NCI-H2081 (cell line): Measurements from ENCODE around the gene KRTAP10-10.
"Not testable (repeated sequence)": the region's sequence is repeated elsewhere in the genome, so short reads cannot be mapped to it uniquely, and the experiment has no call there.

Source experiments
- DNase-seq, 2 experiments: peaks; one replicate each; lab custom pipeline; 2025; lab: John Stamatoyannopoulos, UW

The KRTAP10-10 gene

GRCh38 chr21:44603109-44603875 lies 33.9 kb upstream of the KRTAP10-10 start:
- DNase-seq = no peak

- no peak for DNase-seq
Observed at GRCh38 chr21:44603911-44604310, 33.2 kb upstream of the KRTAP10-10 start.

GRCh38 chr21:44606495-44606894 lies 30.7 kb upstream of the KRTAP10-10 start:
- no peak for DNase-seq

- DNase-seq = no peak
Observed at GRCh38 chr21:44609193-44609592, 28.0 kb upstream of the KRTAP10-10 start.

GRCh38 chr21:44610157-44610843 lies 26.9 kb upstream of the KRTAP10-10 start:
- not testable (repeated sequence) for DNase-seq

GRCh38 chr21:44611551-44611950 lies 25.6 kb upstream of the KRTAP10-10 start:
- DNase-seq = no peak

- DNase-seq = no peak
Observed at GRCh38 chr21:44612029-44612486, 25.1 kb upstream of the KRTAP10-10 start, which contains the start of gene KRTAP10-8. TSS of gene KRTAP10-8 (plus strand) at chr21:44612079. CDS start at chr21:44612101, 22 bp downstream.

GRCh38 chr21:44612669-44613229 lies 24.4 kb upstream of the KRTAP10-10 start:
- no peak for DNase-seq

- DNase-seq = no peak
Observed at GRCh38 chr21:44613386-44614155, 23.6 kb upstream of the KRTAP10-10 start.

- no peak for DNase-seq
Observed at GRCh38 chr21:44614161-44614631, 23.0 kb upstream of the KRTAP10-10 start.

- DNase-seq = no peak
Observed at GRCh38 chr21:44614961-44615391, 22.2 kb upstream of the KRTAP10-10 start.

- no peak for DNase-seq
Observed at GRCh38 chr21:44615466-44615865, 21.7 kb upstream of the KRTAP10-10 start.

GRCh38 chr21:44615911-44616590 lies 21.1 kb upstream of the KRTAP10-10 start:
- DNase-seq = no peak

- DNase-seq = no peak
Observed at GRCh38 chr21:44616591-44616926, 20.6 kb upstream of the KRTAP10-10 start.

GRCh38 chr21:44617071-44617501 lies 20.1 kb upstream of the KRTAP10-10 start:
- DNase-seq = no peak

GRCh38 chr21:44618504-44618903 lies 18.7 kb upstream of the KRTAP10-10 start:
- no peak for DNase-seq

GRCh38 chr21:44618909-44619308 lies 18.2 kb upstream of the KRTAP10-10 start:
- no peak for DNase-seq

- DNase-seq = no peak
Observed at GRCh38 chr21:44619886-44620285, 17.3 kb upstream of the KRTAP10-10 start.

- no peak for DNase-seq
Observed at GRCh38 chr21:44623575-44623974, 13.6 kb upstream of the KRTAP10-10 start.

GRCh38 chr21:44625756-44626155 lies 11.4 kb upstream of the KRTAP10-10 start:
- no peak for DNase-seq

GRCh38 chr21:44626262-44626661 lies 10.9 kb upstream of the KRTAP10-10 start:
- no peak for DNase-seq
